ENCODE measurements around the gene GAB1. TPM values are rescaled to one million over a fixed set of nuclear protein-coding genes. Genes with fewer than 3 reads are reported as not detected.

GAB1 gene
- total RNA-seq, 1 experiment from 2014 or later = 46.9 TPM

DNA sequence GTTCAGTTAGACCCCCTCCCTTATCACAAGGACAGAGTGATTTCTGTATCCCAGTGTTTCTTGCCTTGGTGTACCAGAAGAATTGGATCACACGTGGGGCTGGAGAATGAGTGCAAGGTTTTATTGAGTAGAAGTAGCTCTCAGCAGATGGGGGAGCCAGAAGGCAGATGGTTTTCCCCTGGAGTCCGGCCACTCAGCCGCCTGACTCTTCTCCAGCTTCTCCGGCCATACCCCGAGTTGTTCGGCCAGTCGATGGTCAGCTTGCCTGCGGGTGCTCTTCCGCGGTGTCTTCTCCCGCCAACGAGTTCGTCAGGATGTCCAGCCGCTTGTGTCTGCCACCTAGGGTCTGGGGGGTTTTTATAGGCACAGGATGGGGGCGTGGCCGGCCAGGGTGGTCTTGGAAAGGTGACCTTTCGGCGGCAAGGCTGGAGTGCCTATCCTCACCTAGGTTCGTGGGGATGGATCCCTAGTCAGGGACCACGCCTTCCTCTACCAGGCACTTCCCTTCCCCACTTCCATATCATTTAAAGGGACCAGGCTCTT is 14.5 kb downstream of the GAB1 start:
- no peak overlapping the region for H3K4me3 Mint-ChIP-seq (ENCODE audit: unreplicated experiment)
- no peaks in the 10 kb centered on the region for H3K9me3 Mint-ChIP-seq (ENCODE audit: unreplicated experiment)
- no peak for DNase-seq
- BruUV-seq (replicated peaks) = no TSS peak
- no peaks in the 10 kb centered on the region for H3K9me3 ChIP-seq
- no peak overlapping the region for H3K27ac Mint-ChIP-seq (ENCODE audit: unreplicated experiment)
- CTCF ChIA-PET = no interaction called here
- H3K36me3 Mint-ChIP-seq (ENCODE audit: insufficient read depth, unreplicated experiment) = peaks cover 39% of the 10 kb centered on the region
- H3K27me3 ChIP-seq (replicated peaks; ENCODE audit: control insufficient read depth, insufficient read depth, low read length) = no peaks in the 10 kb centered on the region
- H3K27me3 Mint-ChIP-seq (ENCODE audit: insufficient read depth, unreplicated experiment) = no peaks in the 10 kb centered on the region
- TF ChIP-seq, protein P1, sequence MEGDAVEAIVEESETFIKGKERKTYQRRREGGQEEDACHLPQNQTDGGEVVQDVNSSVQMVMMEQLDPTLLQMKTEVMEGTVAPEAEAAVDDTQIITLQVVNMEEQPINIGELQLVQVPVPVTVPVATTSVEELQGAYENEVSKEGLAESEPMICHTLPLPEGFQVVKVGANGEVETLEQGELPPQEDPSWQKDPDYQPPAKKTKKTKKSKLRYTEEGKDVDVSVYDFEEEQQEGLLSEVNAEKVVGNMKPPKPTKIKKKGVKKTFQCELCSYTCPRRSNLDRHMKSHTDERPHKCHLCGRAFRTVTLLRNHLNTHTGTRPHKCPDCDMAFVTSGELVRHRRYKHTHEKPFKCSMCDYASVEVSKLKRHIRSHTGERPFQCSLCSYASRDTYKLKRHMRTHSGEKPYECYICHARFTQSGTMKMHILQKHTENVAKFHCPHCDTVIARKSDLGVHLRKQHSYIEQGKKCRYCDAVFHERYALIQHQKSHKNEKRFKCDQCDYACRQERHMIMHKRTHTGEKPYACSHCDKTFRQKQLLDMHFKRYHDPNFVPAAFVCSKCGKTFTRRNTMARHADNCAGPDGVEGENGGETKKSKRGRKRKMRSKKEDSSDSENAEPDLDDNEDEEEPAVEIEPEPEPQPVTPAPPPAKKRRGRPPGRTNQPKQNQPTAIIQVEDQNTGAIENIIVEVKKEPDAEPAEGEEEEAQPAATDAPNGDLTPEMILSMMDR (IDR thresholded peaks at IDR 0.05; ENCODE audit: insufficient read depth in 1 of 2, low read depth in 1 of 2, low read length in 1 of 2, severe bottlenecking in 1 of 2, unreplicated experiment in 1 of 2) = no peak
- POLR2A ChIA-PET = no interaction called here
- intact Hi-C loops (cut with micrococcal nuclease; ENCODE audit: unreplicated experiment) = no loop called here
- peaks cover 40% of the 10 kb centered on the region for H3K4me1 ChIP-seq
- peaks cover 42% of the 10 kb centered on the region for H3K4me1 Mint-ChIP-seq (ENCODE audit: low read depth, unreplicated experiment)
- no peak overlapping the region for H3K4me3 ChIP-seq (ENCODE audit: low read depth, low read length)
- no peaks in the 10 kb centered on the region; the same call in 1 of the 2 replicates for H3K36me3 ChIP-seq (ENCODE audit: control insufficient read depth, insufficient read depth, low read length)

GRCh38 chr4:143351774-143352451 is 15.2 kb downstream of the GAB1 start:
- Mint-ChIP-seq H3K36me3 (ENCODE audit: insufficient read depth, unreplicated experiment) (peaks cover 36% of the 10 kb centered on the region), H3K27me3 (ENCODE audit: insufficient read depth, unreplicated experiment) (no peaks in the 10 kb centered on the region), H3K4me3 (ENCODE audit: unreplicated experiment) (no peak overlapping the region), H3K9me3 (ENCODE audit: unreplicated experiment) (no peaks in the 10 kb centered on the region), H3K27ac (ENCODE audit: unreplicated experiment) (peak overlapping the region; percentile 51), H3K4me1 (ENCODE audit: low read depth, unreplicated experiment) (peaks cover 39% of the 10 kb centered on the region)
- ChIA-PET POLR2A (no interaction called here), CTCF (interaction anchor here (0.5 kb wide), 1 partner anchor 20 kb away, joined by 3 read pairs; no protein-coding TSS in a partner anchor)
- Histone ChIP-seq H3K4me3 (ENCODE audit: low read depth, low read length) (no peak overlapping the region), H3K4me1 (peaks cover 47% of the 10 kb centered on the region), H3K27me3 (replicated peaks; ENCODE audit: control insufficient read depth, insufficient read depth, low read length) (no peaks in the 10 kb centered on the region), H3K9me3 (no peaks in the 10 kb centered on the region), H3K36me3 (ENCODE audit: control insufficient read depth, insufficient read depth, low read length) (no peaks in the 10 kb centered on the region; the same call in 1 of the 2 replicates)
- TF ChIP-seq, protein P1 (IDR thresholded peaks at IDR 0.05; ENCODE audit: insufficient read depth in 1 of 2, low read depth in 1 of 2, low read length in 1 of 2, severe bottlenecking in 1 of 2, unreplicated experiment in 1 of 2) = no peak
- DNase-seq = no peak
- intact Hi-C loops (cut with micrococcal nuclease; ENCODE audit: unreplicated experiment) = no loop called here
- no TSS peak for BruUV-seq (replicated peaks)

- intact Hi-C loops (cut with micrococcal nuclease; ENCODE audit: unreplicated experiment) = no loop called here
- BruUV-seq (replicated peaks) = no TSS peak
- ChIA-PET CTCF (interaction anchor here (0.5 kb wide), 1 partner anchor 21 kb away, joined by 3 read pairs; no protein-coding TSS in a partner anchor), POLR2A (no interaction called here)
- Mint-ChIP-seq H3K4me3 (ENCODE audit: unreplicated experiment) (peak overlapping the region; percentile 27), H3K4me1 (ENCODE audit: low read depth, unreplicated experiment) (peaks cover 39% of the 10 kb centered on the region), H3K36me3 (ENCODE audit: insufficient read depth, unreplicated experiment) (peaks cover 36% of the 10 kb centered on the region), H3K9me3 (ENCODE audit: unreplicated experiment) (no peaks in the 10 kb centered on the region), H3K27me3 (ENCODE audit: insufficient read depth, unreplicated experiment) (no peaks in the 10 kb centered on the region), H3K27ac (ENCODE audit: unreplicated experiment) (peak overlapping the region; percentile 51)
- Histone ChIP-seq H3K9me3 (no peaks in the 10 kb centered on the region), H3K4me3 (ENCODE audit: low read depth, low read length) (no peak overlapping the region), H3K4me1 (peaks cover 54% of the 10 kb centered on the region), H3K36me3 (ENCODE audit: control insufficient read depth, insufficient read depth, low read length) (no peaks in the 10 kb centered on the region), H3K27me3 (replicated peaks; ENCODE audit: control insufficient read depth, insufficient read depth, low read length) (no peaks in the 10 kb centered on the region)
- DNase-seq = no peak
- TF ChIP-seq, protein P1 (IDR thresholded peaks at IDR 0.05; ENCODE audit: insufficient read depth in 1 of 2, low read depth in 1 of 2, low read length in 1 of 2, severe bottlenecking in 1 of 2, unreplicated experiment in 1 of 2) = no peak
Measured at GRCh38 chr4:143352720-143353119, 16.0 kb downstream of the GAB1 start.
